ENCODE measurements around the gene C11orf65.
A peak's percentile ranks its signal among the peaks of the same experiment; 100 is the strongest.

The C11orf65 gene

GRCh38 chr11:108340973-108341372 is 126.4 kb downstream of the C11orf65 start:
- peaks cover 0 to 9% of the 10 kb centered on the region in 2 donors for H3K4me1 ChIP-seq (ENCODE audit: control insufficient read depth in 2 of 2, insufficient read depth in 1 of 2, low read depth in 1 of 2, low read length in 2 of 2)
- no peak overlapping the region for H3K27ac ChIP-seq (replicated peaks; ENCODE audit: low read length)
- H3K36me3 ChIP-seq (replicated peaks in 1 of 2; ENCODE audit: control insufficient read depth in 2 of 2, insufficient read depth in 2 of 2, low read length in 2 of 2): peaks cover 1 to 43% of the 10 kb centered on the region in 2 donors
- H2AFZ ChIP-seq (ENCODE audit: low read length): no peak overlapping the region
- peak overlapping the region; percentile 21 for H3K23ac ChIP-seq (ENCODE audit: low read depth, low read length, poor library complexity)
- WGBS, 2 donors (ENCODE audit: extremely low coverage in 2 of 2, insufficient read length in 2 of 2, insufficient replicate concordance in 1 of 2): no CpG with 5 or more reads among the region's 1 CpG
- no peak overlapping the region for H4K91ac ChIP-seq (ENCODE audit: low read depth, low read length, poor library complexity)
- H3K18ac ChIP-seq (ENCODE audit: low read length): no peak overlapping the region
- H2BK5ac ChIP-seq (ENCODE audit: low read length): no peak overlapping the region
- DNase-seq (ENCODE audit: low spot score): no peak
- no peak overlapping the region for H4K8ac ChIP-seq (ENCODE audit: low read depth, low read length)
- H2BK12ac ChIP-seq (ENCODE audit: low read length): no peak overlapping the region
- no peak overlapping the region for H2BK120ac ChIP-seq (ENCODE audit: low read depth, low read length)
- H3K9me3 ChIP-seq (replicated peaks in 1 of 2; ENCODE audit: control insufficient read depth in 2 of 2, insufficient read depth in 1 of 2, low read depth in 1 of 2, low read length in 2 of 2): no peaks in the 10 kb centered on the region
- no peak overlapping the region for H3K4me2 ChIP-seq (ENCODE audit: insufficient read depth, low read length, poor library complexity, severe bottlenecking)
- no peak overlapping the region for H3K14ac ChIP-seq (ENCODE audit: low read length)
- no peak overlapping the region for H3K9ac ChIP-seq (ENCODE audit: low read depth, low read length, poor library complexity)
- no peak overlapping the region for H2AK5ac ChIP-seq (ENCODE audit: low read depth, low read length)
- no peak overlapping the region for H3K4ac ChIP-seq (ENCODE audit: low read length)
- no peaks in the 10 kb centered on the region for H3K27me3 ChIP-seq (ENCODE audit: control insufficient read depth in 3 of 3, insufficient read depth in 3 of 3, low read depth in 1 of 3, low read length in 3 of 3)
- H3K4me3 ChIP-seq (ENCODE audit: low read length in 2 of 2): no peak overlapping the region
- no peaks in the 10 kb centered on the region for H3K79me1 ChIP-seq (ENCODE audit: low read depth, low read length)
- H2BK15ac ChIP-seq (ENCODE audit: low read length): no peak overlapping the region

GRCh38 chr11:108338750-108339149 is 128.6 kb downstream of the C11orf65 start:
- H3K4me1 ChIP-seq (ENCODE audit: control insufficient read depth in 2 of 2, insufficient read depth in 1 of 2, low read depth in 1 of 2, low read length in 2 of 2): peaks cover 0 to 9% of the 10 kb centered on the region in 2 donors
- H3K4me2 ChIP-seq (ENCODE audit: insufficient read depth, low read length, poor library complexity, severe bottlenecking): no peak overlapping the region
- no peak overlapping the region for H2AK5ac ChIP-seq (ENCODE audit: low read depth, low read length)
- no peaks in the 10 kb centered on the region for H3K9me3 ChIP-seq (replicated peaks in 1 of 2; ENCODE audit: control insufficient read depth in 2 of 2, insufficient read depth in 1 of 2, low read depth in 1 of 2, low read length in 2 of 2)
- H3K23ac ChIP-seq (ENCODE audit: low read depth, low read length, poor library complexity): no peak overlapping the region
- H2BK120ac ChIP-seq (ENCODE audit: low read depth, low read length): no peak overlapping the region
- no peak overlapping the region for H3K27ac ChIP-seq (replicated peaks; ENCODE audit: low read length)
- no peak overlapping the region for H4K8ac ChIP-seq (ENCODE audit: low read depth, low read length)
- no peak overlapping the region for H2BK12ac ChIP-seq (ENCODE audit: low read length)
- no peak overlapping the region for H3K4ac ChIP-seq (ENCODE audit: low read length)
- H2BK5ac ChIP-seq (ENCODE audit: low read length): no peak overlapping the region
- WGBS, 2 donors (ENCODE audit: extremely low coverage in 2 of 2, insufficient read length in 2 of 2, insufficient replicate concordance in 1 of 2): no CpG with 5 or more reads among the region's 2 CpGs
- no peak for DNase-seq (ENCODE audit: low spot score)
- H3K18ac ChIP-seq (ENCODE audit: low read length): no peak overlapping the region
- no peak overlapping the region for H2BK15ac ChIP-seq (ENCODE audit: low read length)
- H4K91ac ChIP-seq (ENCODE audit: low read depth, low read length, poor library complexity): no peak overlapping the region
- H3K79me1 ChIP-seq (ENCODE audit: low read depth, low read length): no peaks in the 10 kb centered on the region
- H3K4me3 ChIP-seq (ENCODE audit: low read length in 2 of 2): no peak overlapping the region
- no peak overlapping the region for H3K14ac ChIP-seq (ENCODE audit: low read length)
- no peak overlapping the region for H3K9ac ChIP-seq (ENCODE audit: low read depth, low read length, poor library complexity)
- peaks cover 2 to 51% of the 10 kb centered on the region in 2 donors for H3K36me3 ChIP-seq (replicated peaks in 1 of 2; ENCODE audit: control insufficient read depth in 2 of 2, insufficient read depth in 2 of 2, low read length in 2 of 2)
- no peaks in the 10 kb centered on the region for H3K27me3 ChIP-seq (ENCODE audit: control insufficient read depth in 3 of 3, insufficient read depth in 3 of 3, low read depth in 1 of 3, low read length in 3 of 3)
- H2AFZ ChIP-seq (ENCODE audit: low read length): no peak overlapping the region

GRCh38 chr11:108333403-108333899 is 133.9 kb downstream of the C11orf65 start:
- no peak overlapping the region for H4K91ac ChIP-seq (ENCODE audit: low read depth, low read length, poor library complexity)
- H3K4me3 ChIP-seq (ENCODE audit: low read length in 2 of 2): no peak overlapping the region
- H3K79me1 ChIP-seq (ENCODE audit: low read depth, low read length): no peaks in the 10 kb centered on the region
- peaks cover 7 to 99% of the 10 kb centered on the region in 2 donors for H3K36me3 ChIP-seq (replicated peaks in 1 of 2; ENCODE audit: control insufficient read depth in 2 of 2, insufficient read depth in 2 of 2, low read length in 2 of 2)
- no peak overlapping the region for H2BK15ac ChIP-seq (ENCODE audit: low read length)
- H2BK12ac ChIP-seq (ENCODE audit: low read length): no peak overlapping the region
- no peak overlapping the region for H3K23ac ChIP-seq (ENCODE audit: low read depth, low read length, poor library complexity)
- no peak for DNase-seq (ENCODE audit: low spot score)
- H2BK120ac ChIP-seq (ENCODE audit: low read depth, low read length): no peak overlapping the region
- H2AFZ ChIP-seq (ENCODE audit: low read length): no peak overlapping the region
- no peaks in the 10 kb centered on the region for H3K4me1 ChIP-seq (ENCODE audit: control insufficient read depth in 2 of 2, insufficient read depth in 1 of 2, low read depth in 1 of 2, low read length in 2 of 2)
- H3K27me3 ChIP-seq (ENCODE audit: control insufficient read depth in 3 of 3, insufficient read depth in 3 of 3, low read depth in 1 of 3, low read length in 3 of 3): no peaks in the 10 kb centered on the region
- H3K27ac ChIP-seq (replicated peaks; ENCODE audit: low read length): no peak overlapping the region
- H2AK5ac ChIP-seq (ENCODE audit: low read depth, low read length): no peak overlapping the region
- no CpG with 5 or more reads among the region's 2 CpGs for WGBS, 2 donors (ENCODE audit: extremely low coverage in 2 of 2, insufficient read length in 2 of 2, insufficient replicate concordance in 1 of 2)
- H3K4ac ChIP-seq (ENCODE audit: low read length): no peak overlapping the region
- H2BK5ac ChIP-seq (ENCODE audit: low read length): no peak overlapping the region
- no peak overlapping the region for H4K8ac ChIP-seq (ENCODE audit: low read depth, low read length)
- H3K4me2 ChIP-seq (ENCODE audit: insufficient read depth, low read length, poor library complexity, severe bottlenecking): no peak overlapping the region
- H3K9me3 ChIP-seq (replicated peaks in 1 of 2; ENCODE audit: control insufficient read depth in 2 of 2, insufficient read depth in 1 of 2, low read depth in 1 of 2, low read length in 2 of 2): no peaks in the 10 kb centered on the region
- no peak overlapping the region for H3K9ac ChIP-seq (ENCODE audit: low read depth, low read length, poor library complexity)
- H3K18ac ChIP-seq (ENCODE audit: low read length): no peak overlapping the region
- no peak overlapping the region for H3K14ac ChIP-seq (ENCODE audit: low read length)

All from neuronal stem cell (in vitro differentiated cells).